IPS DF 6.9 (cell line): ENCODE data around the gene CHEK1.
"Not testable (repeated sequence)": the region's sequence is repeated elsewhere in the genome, so short reads cannot be mapped to it uniquely, and the experiment has no call there.

ENCODE experiments used
- DNase-seq: peaks from one replicate; pipeline ENCODE4 v3.0.0-alpha.2; 2013; ENCODE audit warnings: low read depth, low spot score
- H3K27ac ChIP-seq: one replicate; pipeline ENCODE4 v1.5.1; 2013; ENCODE audit warnings: low read length, control low read depth
- H3K27me3 ChIP-seq: 2 replicates; pipeline ENCODE4 v1.6.1; 2013; ENCODE audit warnings: mild to moderate bottlenecking, low read length; ENCODE audit not compliant: control insufficient read depth, insufficient read depth
- H3K36me3 ChIP-seq: 2 replicates; pipeline ENCODE4 v1.6.1; 2013; ENCODE audit warnings: low read length; ENCODE audit not compliant: control insufficient read depth, insufficient read depth
- H3K4me1 ChIP-seq: 2 replicates; pipeline ENCODE4 v1.6.1; 2013; ENCODE audit warnings: low read length; ENCODE audit not compliant: control insufficient read depth, insufficient read depth
- H3K4me3 ChIP-seq: 2 replicates; pipeline ENCODE4 v1.5.1; 2013; ENCODE audit warnings: mild to moderate bottlenecking, low read length
- H3K9me3 ChIP-seq: 2 replicates; pipeline ENCODE4 v1.6.1; 2013; ENCODE audit warnings: low read length, inconsistent platforms; ENCODE audit not compliant: control insufficient read depth, insufficient read depth
- WGBS: extraction: QIAGEN DNeasy Blood & Tissue Kit; methylation state at CpG from one replicate; pipeline ENCODE4 v1.1.7; 2013; ENCODE audit warnings: mixed read lengths, missing lambda C conversion rate; ENCODE audit not compliant: insufficient read length, insufficient coverage; 5-methylcytosine and 5-hydroxymethylcytosine counted together

CHEK1 gene

GRCh38 chr11:125689274-125689859 is 64.4 kb downstream of the CHEK1 start:
- Histone ChIP-seq H3K27ac (no peak overlapping the region), H3K27me3 (no peaks in the 10 kb centered on the region), H3K4me1 (no peaks in the 10 kb centered on the region), H3K9me3 (no peaks in the 10 kb centered on the region), H3K36me3 (0 out of 2 replicates have a peak, but pooled peaks cover 3% of the 10 kb centered on the region), H3K4me3 (no peak overlapping the region)
- DNase-seq: no peak
- WGBS: 100% methylated on average over 1 of the region's 6 CpGs

DNA sequence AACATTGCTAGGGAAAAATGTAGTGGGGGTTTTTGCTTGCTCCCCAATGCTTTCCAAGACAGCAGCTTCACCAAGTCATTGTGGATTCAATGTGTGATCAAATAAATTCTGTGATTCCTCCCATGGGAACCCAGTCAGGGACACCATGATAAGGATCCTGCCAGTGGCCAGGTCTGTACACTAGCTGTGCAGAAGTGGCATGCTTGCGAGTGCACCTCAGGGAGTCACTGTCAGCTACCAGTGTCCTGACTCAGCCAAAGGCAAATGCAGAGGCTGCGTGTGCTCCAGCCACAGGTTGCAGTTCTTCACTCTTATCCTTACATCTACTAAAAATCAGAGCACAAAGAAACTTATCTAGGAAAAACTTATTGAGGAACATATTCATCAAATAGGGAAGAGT is 65.0 kb downstream of the CHEK1 start:
- no peaks in the 10 kb centered on the region for H3K9me3 ChIP-seq
- no peak for DNase-seq
- H3K4me1 ChIP-seq: no peaks in the 10 kb centered on the region
- H3K27me3 ChIP-seq: no peaks in the 10 kb centered on the region
- no peak overlapping the region for H3K4me3 ChIP-seq
- no peak overlapping the region for H3K27ac ChIP-seq
- H3K36me3 ChIP-seq: 0 out of 2 replicates have a peak, but pooled peaks cover 3% of the 10 kb centered on the region
- no CpG with 5 or more reads among the region's 2 CpGs for whole genome bisulfite sequencing

DNA sequence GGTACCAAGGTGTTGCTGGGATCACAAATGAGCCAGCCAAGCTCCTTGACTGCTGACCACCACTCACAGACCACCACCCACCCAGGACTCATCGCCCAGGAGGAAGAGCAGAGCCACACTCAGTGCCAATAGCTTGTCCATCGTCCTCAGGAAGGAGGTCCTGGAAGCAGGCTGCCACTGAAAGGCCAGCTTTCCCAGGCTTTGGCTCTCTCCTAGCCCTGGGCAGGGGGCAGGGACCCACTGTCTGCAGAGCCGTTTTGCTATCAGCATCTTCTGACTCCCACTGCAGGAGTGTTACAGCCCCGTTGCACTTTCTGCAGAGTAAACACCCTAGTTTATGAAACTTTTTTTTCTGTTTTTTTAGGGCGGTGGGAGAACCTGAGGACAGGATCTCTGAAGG is 67.9 kb downstream of the CHEK1 start:
- Histone ChIP-seq H3K4me1 (no peaks in the 10 kb centered on the region), H3K9me3 (no peaks in the 10 kb centered on the region), H3K36me3 (0 out of 2 replicates have a peak, but pooled peaks cover 3% of the 10 kb centered on the region), H3K4me3 (no peak overlapping the region), H3K27me3 (no peaks in the 10 kb centered on the region), H3K27ac (no peak overlapping the region)
- WGBS: no CpG with 5 or more reads among the region's 5 CpGs
- DNase-seq: no peak

- H3K27ac ChIP-seq: no peak overlapping the region
- H3K4me1 ChIP-seq: no peaks in the 10 kb centered on the region
- H3K9me3 ChIP-seq: no peaks in the 10 kb centered on the region
- no peak overlapping the region for H3K4me3 ChIP-seq
- no peaks in the 10 kb centered on the region for H3K27me3 ChIP-seq
- H3K36me3 ChIP-seq: 0 out of 2 replicates have a peak, but pooled peaks cover 3% of the 10 kb centered on the region
- no peak for DNase-seq
- no CpG with 5 or more reads among the region's 2 CpGs for WGBS
Observed at GRCh38 chr11:125694951-125695350, 70.0 kb downstream of the CHEK1 start.

- H3K9me3 ChIP-seq: no peaks in the 10 kb centered on the region
- H3K4me3 ChIP-seq: no peak overlapping the region
- no peaks in the 10 kb centered on the region for H3K4me1 ChIP-seq
- no peaks in the 10 kb centered on the region for H3K27me3 ChIP-seq
- DNase-seq: no peak
- H3K27ac ChIP-seq: no peak overlapping the region
- H3K36me3 ChIP-seq: no peaks in the 10 kb centered on the region
- no CpG with 5 or more reads among the region's 6 CpGs for WGBS
Observed at GRCh38 chr11:125701018-125701610, 76.2 kb downstream of the CHEK1 start.

GRCh38 chr11:125701858-125702621 is 77.1 kb downstream of the CHEK1 start:
- H3K4me1 ChIP-seq: no peaks in the 10 kb centered on the region
- no peaks in the 10 kb centered on the region for H3K9me3 ChIP-seq
- H3K27ac ChIP-seq: no peak overlapping the region
- WGBS: no CpG with 5 or more reads among the region's 6 CpGs
- DNase-seq: no peak
- no peak overlapping the region for H3K4me3 ChIP-seq
- no peaks in the 10 kb centered on the region for H3K36me3 ChIP-seq
- no peaks in the 10 kb centered on the region for H3K27me3 ChIP-seq

DNA sequence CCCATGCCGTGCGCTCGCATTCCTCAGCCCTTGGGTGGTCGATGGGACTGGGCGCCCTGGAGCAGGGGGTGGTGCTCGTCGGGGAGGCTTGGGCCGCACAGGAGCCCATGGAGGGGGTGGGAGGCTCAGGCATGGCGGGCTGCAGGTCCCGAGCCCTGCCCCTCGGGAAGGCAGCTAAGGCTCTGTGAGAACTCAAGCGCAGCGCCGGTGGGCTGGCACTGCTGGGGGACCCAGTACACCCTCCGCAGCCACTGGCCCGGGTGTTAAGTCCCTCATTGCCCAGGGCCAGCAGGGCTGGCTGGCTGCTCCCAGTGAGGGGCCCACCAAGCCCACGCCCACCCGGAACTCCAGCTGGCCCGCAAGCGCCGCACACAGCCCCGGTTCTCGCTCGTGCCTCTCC is 79.7 kb downstream of the CHEK1 start:
- not testable (repeated sequence) for DNase-seq, H3K9me3 ChIP-seq, H3K4me1 ChIP-seq, H3K27ac ChIP-seq, H3K36me3 ChIP-seq, H3K27me3 ChIP-seq, H3K4me3 ChIP-seq
- no CpG with 5 or more reads among the region's 24 CpGs for WGBS

GRCh38 chr11:125720781-125721180 is 95.8 kb downstream of the CHEK1 start:
- no peak for DNase-seq
- Histone ChIP-seq H3K27ac (no peak overlapping the region), H3K9me3 (no peaks in the 10 kb centered on the region), H3K4me3 (no peak overlapping the region), H3K36me3 (no peaks in the 10 kb centered on the region), H3K27me3 (no peaks in the 10 kb centered on the region), H3K4me1 (no peaks in the 10 kb centered on the region)
- no CpG with 5 or more reads among the region's 6 CpGs for WGBS

DNA sequence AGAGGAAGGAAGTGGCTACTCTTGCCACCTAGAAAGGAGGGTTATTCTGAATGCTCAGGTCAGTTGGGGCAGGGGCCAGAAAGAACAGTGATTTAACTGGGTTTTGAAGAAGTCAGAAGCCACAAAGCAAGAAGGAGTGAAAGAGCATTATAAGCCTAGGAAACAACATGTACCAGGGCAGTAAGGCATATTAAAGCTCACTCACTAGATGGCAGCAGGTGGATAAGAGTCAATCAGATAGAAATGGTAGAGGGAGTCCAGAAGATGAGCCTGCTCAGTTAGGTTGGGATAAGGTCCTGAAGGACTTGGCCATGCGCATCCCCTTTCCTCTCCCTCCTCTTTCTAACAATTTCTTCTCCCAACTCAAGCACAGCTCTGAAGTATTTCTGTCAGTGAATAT is 99.2 kb downstream of the CHEK1 start:
- no peaks in the 10 kb centered on the region for H3K36me3 ChIP-seq
- no peak overlapping the region for H3K4me3 ChIP-seq
- H3K4me1 ChIP-seq: no peaks in the 10 kb centered on the region
- H3K9me3 ChIP-seq: no peaks in the 10 kb centered on the region
- DNase-seq: no peak
- WGBS: no CpG with 5 or more reads among the region's 1 CpG
- H3K27me3 ChIP-seq: no peaks in the 10 kb centered on the region
- H3K27ac ChIP-seq: no peak overlapping the region
